ENCODE data around the gene SPRYD4.

DNA sequence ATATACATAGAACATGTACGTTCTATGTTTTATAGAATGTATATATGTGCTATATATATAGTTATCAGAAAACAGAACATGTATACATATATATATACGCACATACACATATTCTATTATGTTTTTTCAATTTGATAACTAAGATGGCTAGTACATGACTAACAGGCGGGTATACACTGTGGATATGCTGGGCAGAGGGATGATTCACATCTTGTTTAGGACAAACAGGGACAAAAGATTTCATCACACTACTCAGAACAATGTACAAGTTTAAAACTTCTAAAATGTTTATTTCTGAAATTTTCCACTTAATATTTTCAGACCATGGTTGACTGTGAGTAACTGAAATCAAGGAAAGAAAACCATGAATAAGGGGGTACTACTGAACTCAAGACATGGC, 36.5 kb upstream of the SPRYD4 start:
- TF ChIP-seq, protein P1, sequence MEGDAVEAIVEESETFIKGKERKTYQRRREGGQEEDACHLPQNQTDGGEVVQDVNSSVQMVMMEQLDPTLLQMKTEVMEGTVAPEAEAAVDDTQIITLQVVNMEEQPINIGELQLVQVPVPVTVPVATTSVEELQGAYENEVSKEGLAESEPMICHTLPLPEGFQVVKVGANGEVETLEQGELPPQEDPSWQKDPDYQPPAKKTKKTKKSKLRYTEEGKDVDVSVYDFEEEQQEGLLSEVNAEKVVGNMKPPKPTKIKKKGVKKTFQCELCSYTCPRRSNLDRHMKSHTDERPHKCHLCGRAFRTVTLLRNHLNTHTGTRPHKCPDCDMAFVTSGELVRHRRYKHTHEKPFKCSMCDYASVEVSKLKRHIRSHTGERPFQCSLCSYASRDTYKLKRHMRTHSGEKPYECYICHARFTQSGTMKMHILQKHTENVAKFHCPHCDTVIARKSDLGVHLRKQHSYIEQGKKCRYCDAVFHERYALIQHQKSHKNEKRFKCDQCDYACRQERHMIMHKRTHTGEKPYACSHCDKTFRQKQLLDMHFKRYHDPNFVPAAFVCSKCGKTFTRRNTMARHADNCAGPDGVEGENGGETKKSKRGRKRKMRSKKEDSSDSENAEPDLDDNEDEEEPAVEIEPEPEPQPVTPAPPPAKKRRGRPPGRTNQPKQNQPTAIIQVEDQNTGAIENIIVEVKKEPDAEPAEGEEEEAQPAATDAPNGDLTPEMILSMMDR (IDR thresholded peaks at IDR 0.05) = no peak
- TF ChIP-seq POLR2AphosphoS5 (IDR thresholded peaks at IDR 0.05) = no peak
- TF ChIP-seq EP300 (IDR thresholded peaks at IDR 0.05) = no peak
